ENCODE data around the gene CRIM1.

DNA sequence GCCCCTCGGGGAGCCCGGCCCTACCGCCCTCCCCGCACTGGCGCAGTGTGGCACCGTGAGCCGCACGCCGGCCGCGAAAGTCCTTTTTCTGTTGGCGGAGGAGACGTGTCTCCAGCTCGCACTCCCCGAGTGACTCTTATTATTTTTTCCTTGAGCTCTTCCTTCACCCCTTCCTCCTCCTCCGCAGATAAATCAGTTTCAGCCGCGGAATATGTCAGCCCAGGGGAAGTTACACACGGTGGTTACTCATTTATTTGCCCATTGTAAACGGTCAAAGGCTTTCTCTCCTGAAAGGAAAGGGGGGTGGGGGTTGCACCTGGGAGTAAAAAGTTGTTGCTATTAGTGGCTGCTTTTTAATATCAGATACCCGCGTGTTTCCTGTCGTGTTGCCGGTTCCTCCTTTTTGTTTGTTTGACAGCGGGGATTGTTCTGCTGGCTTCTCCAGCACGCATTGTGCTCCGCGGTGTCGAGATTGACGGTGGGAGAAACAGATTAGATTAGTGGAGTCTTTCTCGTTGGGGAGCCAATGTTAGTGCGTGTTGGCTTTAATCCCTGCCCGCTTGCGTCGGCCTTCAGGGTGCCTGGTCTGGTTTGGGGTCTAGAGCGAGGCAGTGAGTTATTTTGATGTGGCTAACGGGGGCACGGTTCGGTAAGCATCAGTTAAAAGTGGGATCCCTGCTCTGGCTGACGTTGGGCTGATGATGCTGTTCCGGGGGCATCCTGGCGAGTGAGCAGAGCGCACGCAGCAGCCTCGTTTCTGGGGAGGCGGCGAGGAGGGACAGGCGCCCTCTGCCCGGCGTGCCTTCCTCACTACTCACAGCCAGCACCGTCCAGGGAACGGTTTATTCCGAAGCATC is 1.6 kb downstream of the CRIM1 start:
- no peak for TF ChIP-seq POLR2AphosphoS5 (IDR thresholded peaks at IDR 0.05; ENCODE audit: low read depth, low read length)
- peak; percentile 88; the same call in 1 of the 2 replicates for TF ChIP-seq SIN3A (IDR thresholded peaks at IDR 0.05; ENCODE audit: borderline replicate concordance, insufficient read depth, low read length)
- TF ChIP-seq TAF1 (IDR thresholded peaks at IDR 0.05; ENCODE audit: borderline replicate concordance, insufficient read depth, low read length), result no peak
- TF ChIP-seq, protein P1, sequence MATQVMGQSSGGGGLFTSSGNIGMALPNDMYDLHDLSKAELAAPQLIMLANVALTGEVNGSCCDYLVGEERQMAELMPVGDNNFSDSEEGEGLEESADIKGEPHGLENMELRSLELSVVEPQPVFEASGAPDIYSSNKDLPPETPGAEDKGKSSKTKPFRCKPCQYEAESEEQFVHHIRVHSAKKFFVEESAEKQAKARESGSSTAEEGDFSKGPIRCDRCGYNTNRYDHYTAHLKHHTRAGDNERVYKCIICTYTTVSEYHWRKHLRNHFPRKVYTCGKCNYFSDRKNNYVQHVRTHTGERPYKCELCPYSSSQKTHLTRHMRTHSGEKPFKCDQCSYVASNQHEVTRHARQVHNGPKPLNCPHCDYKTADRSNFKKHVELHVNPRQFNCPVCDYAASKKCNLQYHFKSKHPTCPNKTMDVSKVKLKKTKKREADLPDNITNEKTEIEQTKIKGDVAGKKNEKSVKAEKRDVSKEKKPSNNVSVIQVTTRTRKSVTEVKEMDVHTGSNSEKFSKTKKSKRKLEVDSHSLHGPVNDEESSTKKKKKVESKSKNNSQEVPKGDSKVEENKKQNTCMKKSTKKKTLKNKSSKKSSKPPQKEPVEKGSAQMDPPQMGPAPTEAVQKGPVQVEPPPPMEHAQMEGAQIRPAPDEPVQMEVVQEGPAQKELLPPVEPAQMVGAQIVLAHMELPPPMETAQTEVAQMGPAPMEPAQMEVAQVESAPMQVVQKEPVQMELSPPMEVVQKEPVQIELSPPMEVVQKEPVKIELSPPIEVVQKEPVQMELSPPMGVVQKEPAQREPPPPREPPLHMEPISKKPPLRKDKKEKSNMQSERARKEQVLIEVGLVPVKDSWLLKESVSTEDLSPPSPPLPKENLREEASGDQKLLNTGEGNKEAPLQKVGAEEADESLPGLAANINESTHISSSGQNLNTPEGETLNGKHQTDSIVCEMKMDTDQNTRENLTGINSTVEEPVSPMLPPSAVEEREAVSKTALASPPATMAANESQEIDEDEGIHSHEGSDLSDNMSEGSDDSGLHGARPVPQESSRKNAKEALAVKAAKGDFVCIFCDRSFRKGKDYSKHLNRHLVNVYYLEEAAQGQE (IDR thresholded peaks at IDR 0.05; ENCODE audit: insufficient read depth in 1 of 2, low read depth in 2 of 2, low read length in 2 of 2), result no peak
- no peak for TF ChIP-seq FOXP2 (optimal IDR thresholded peaks at IDR 0.05; ENCODE audit: borderline replicate concordance, extremely low read depth, extremely low read length, insufficient read depth)
